Mesendoderm (in vitro differentiated cells): ENCODE measurements around the gene ABHD6.

Experiments
- DNase-seq: peaks from one replicate; pipeline ENCODE4 v3.0.0; 2013
- H2AK5ac ChIP-seq: 2 replicates; pipeline ENCODE4 v1.6.1; 2013; ENCODE audit warnings: low read length, inconsistent platforms
- H2BK120ac ChIP-seq: 2 replicates; pipeline ENCODE4 v1.6.1; 2013; ENCODE audit warnings: low read depth, mild to moderate bottlenecking, low read length, moderate library complexity, mixed read lengths
- H2BK15ac ChIP-seq: replicated peaks from 2 replicates; pipeline ENCODE4 v1.6.1; 2013; ENCODE audit warnings: low read depth, mild to moderate bottlenecking, moderate library complexity
- H2BK5ac ChIP-seq: 2 replicates; pipeline ENCODE4 v1.6.1; 2013; ENCODE audit warnings: low read length, inconsistent platforms
- H3K18ac ChIP-seq: 2 replicates; pipeline ENCODE4 v1.6.1; 2013; ENCODE audit warnings: mild to moderate bottlenecking, low read length, mixed read lengths
- H3K23ac ChIP-seq: one replicate; pipeline ENCODE4 v1.6.1; 2013; ENCODE audit warnings: low read length
- H3K27ac ChIP-seq: 2 replicates; pipeline ENCODE4 v1.5.1; 2013; ENCODE audit warnings: low read depth, mild to moderate bottlenecking, inconsistent platforms, low read length, moderate library complexity
- H3K27me3 ChIP-seq: 2 replicates; pipeline ENCODE4 v1.6.1; 2013; ENCODE audit warnings: low read length, control low read depth, mild to moderate bottlenecking, inconsistent platforms; ENCODE audit not compliant: insufficient read depth, poor library complexity
- H3K36me3 ChIP-seq: 2 replicates; pipeline ENCODE4 v1.6.1; 2013; ENCODE audit warnings: low read length, inconsistent platforms; ENCODE audit not compliant: control insufficient read depth, insufficient read depth
- H3K4ac ChIP-seq: one replicate; pipeline ENCODE4 v1.6.1; 2013; ENCODE audit warnings: low read depth, mild to moderate bottlenecking, low read length, moderate library complexity
- H3K4me1 ChIP-seq: 2 replicates; pipeline ENCODE4 v1.6.1; 2013; ENCODE audit warnings: low read depth, low read length, inconsistent platforms; ENCODE audit not compliant: control insufficient read depth
- H3K4me2 ChIP-seq: 2 replicates; pipeline ENCODE4 v1.6.1; 2013; ENCODE audit warnings: low read length
- H3K4me3 ChIP-seq: 2 replicates; pipeline ENCODE4 v1.5.1; 2013; ENCODE audit warnings: mild to moderate bottlenecking, low read length
- H3K56ac ChIP-seq: one replicate; pipeline ENCODE4 v1.6.1; 2013; ENCODE audit warnings: low read length
- H3K79me1 ChIP-seq: 2 replicates; pipeline ENCODE4 v1.6.1; 2013; ENCODE audit warnings: low read length, inconsistent platforms
- H3K79me2 ChIP-seq: 2 replicates; pipeline ENCODE4 v1.6.1; 2013; ENCODE audit warnings: mild to moderate bottlenecking, low read length; ENCODE audit not compliant: control insufficient read depth, insufficient read depth
- H3K9ac ChIP-seq: 2 replicates; pipeline ENCODE4 v1.6.1; 2013; ENCODE audit warnings: low read length, inconsistent platforms
- H4K5ac ChIP-seq: one replicate; pipeline ENCODE4 v1.6.1; 2013; ENCODE audit warnings: low read length
- H4K8ac ChIP-seq: one replicate; pipeline ENCODE4 v1.6.1; 2013; ENCODE audit warnings: low read depth, mild to moderate bottlenecking, control low read depth, low read length, moderate library complexity
- WGBS: extraction: QIAGEN DNeasy Blood & Tissue Kit; methylation state at CpG from one replicate; pipeline ENCODE4 v1.1.7; 2013; ENCODE audit warnings: low lambda C conversion rate, missing lambda C conversion rate; ENCODE audit not compliant: insufficient coverage; ENCODE audit errors: extremely low coverage; 5-methylcytosine and 5-hydroxymethylcytosine counted together

The ABHD6 gene

DNA sequence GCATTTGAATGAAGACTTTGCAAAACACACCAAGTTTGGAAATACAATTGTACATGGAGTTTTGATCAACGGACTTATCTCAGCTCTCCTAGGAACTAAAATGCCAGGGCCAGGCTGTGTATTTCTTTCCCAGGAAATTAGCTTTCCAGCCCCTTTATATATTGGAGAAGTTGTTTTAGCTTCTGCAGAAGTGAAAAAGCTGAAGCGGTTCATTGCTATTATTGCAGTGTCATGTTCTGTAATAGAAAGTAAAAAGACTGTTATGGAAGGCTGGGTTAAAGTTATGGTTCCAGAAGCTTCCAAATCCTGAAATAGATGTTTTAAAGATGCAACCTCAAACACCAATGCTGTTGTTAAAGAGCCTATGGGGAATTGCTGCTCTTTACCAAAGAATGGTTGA lies 80.2 kb downstream of the ABHD6 start:
- Histone ChIP-seq H3K27me3 (no peaks in the 10 kb centered on the region), H3K56ac (no peak overlapping the region), H2BK15ac (no peak overlapping the region), H3K79me2 (no peaks in the 10 kb centered on the region), H3K18ac (no peak overlapping the region), H4K5ac (no peak overlapping the region), H3K4me2 (no peak overlapping the region), H2AK5ac (no peak overlapping the region), H3K9ac (no peak overlapping the region), H3K23ac (no peak overlapping the region), H3K4ac (no peak overlapping the region), H4K8ac (no peak overlapping the region), H2BK5ac (no peak overlapping the region), H3K4me3 (no peak overlapping the region), H2BK120ac (no peak overlapping the region), H3K36me3 (peaks cover 8% of the 10 kb centered on the region), H3K27ac (no peak overlapping the region), H3K4me1 (no peaks in the 10 kb centered on the region), H3K79me1 (no peaks in the 10 kb centered on the region)
- DNase-seq: no peak
- WGBS: no CpG with 5 or more reads among the region's 2 CpGs

DNA sequence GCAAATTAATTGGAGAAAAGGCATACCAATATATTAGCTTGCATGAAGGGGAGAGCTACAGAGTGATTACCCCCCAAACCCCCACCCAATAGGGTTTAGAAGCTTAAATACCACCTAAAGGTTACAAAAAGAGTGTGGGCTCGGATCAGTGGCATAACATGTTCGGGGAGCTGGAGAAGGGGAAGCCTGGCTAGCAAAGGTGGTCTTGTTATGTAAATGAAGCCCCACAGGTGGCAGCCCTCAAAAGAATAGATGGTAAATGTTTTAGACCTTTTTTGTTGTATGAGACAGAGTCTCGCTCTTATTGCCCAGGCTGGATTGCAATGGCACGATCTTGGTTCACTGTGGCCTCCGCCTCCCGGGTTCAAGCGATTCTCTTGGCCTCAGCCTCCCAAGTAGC lies 84.2 kb downstream of the ABHD6 start:
- Histone ChIP-seq H3K9ac (no peak overlapping the region), H2AK5ac (no peak overlapping the region), H2BK5ac (no peak overlapping the region)

DNA sequence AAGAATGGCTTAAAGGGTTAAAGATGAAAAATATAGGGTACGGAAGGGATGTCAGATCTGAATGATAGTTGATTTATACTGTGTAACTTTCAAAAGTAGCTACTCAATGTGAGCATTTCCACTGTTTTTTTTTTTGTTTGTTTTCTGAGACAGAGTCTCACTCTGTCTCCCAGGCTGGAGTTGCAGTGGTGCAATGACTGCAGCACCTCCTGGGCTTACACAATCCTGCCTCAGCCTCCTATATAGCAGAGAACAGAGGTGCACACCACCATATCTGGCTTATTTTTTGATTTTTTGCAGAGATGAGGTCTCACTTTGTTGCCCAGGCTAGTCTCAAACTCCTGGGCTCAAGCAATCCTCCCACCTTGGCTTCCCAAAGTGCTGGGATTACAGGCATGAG lies 85.2 kb downstream of the ABHD6 start:
- no peak overlapping the region for H4K5ac ChIP-seq
- no peak overlapping the region for H3K9ac ChIP-seq
- H3K36me3 ChIP-seq: peaks cover 1% of the 10 kb centered on the region
- no peaks in the 10 kb centered on the region for H3K4me1 ChIP-seq
- no peaks in the 10 kb centered on the region for H3K27me3 ChIP-seq
- no peak overlapping the region for H3K23ac ChIP-seq
- H3K56ac ChIP-seq: no peak overlapping the region
- no peak overlapping the region for H3K4me2 ChIP-seq
- no peak overlapping the region for H3K27ac ChIP-seq
- WGBS: no CpG with 5 or more reads among the region's 1 CpG
- no peak for DNase-seq
- H2BK5ac ChIP-seq: no peak overlapping the region
- no peak overlapping the region for H3K4ac ChIP-seq
- H2BK120ac ChIP-seq: no peak overlapping the region
- no peak overlapping the region for H4K8ac ChIP-seq
- no peak overlapping the region for H2AK5ac ChIP-seq
- no peak overlapping the region for H2BK15ac ChIP-seq
- no peak overlapping the region for H3K18ac ChIP-seq
- no peak overlapping the region for H3K4me3 ChIP-seq
- no peaks in the 10 kb centered on the region for H3K79me2 ChIP-seq
- no peaks in the 10 kb centered on the region for H3K79me1 ChIP-seq

More for the DNA sequence above, 84.2 kb downstream of the ABHD6 start:
- no peaks in the 10 kb centered on the region for H3K4me1 ChIP-seq
- no peak overlapping the region for H2BK120ac ChIP-seq
- H3K79me1 ChIP-seq: no peaks in the 10 kb centered on the region
- no peak overlapping the region for H3K23ac ChIP-seq
- H3K4ac ChIP-seq: no peak overlapping the region
- no peak overlapping the region for H3K56ac ChIP-seq
- no peak overlapping the region for H3K4me2 ChIP-seq
- H3K27ac ChIP-seq: no peak overlapping the region
- no peak overlapping the region for H2BK15ac ChIP-seq
- H4K8ac ChIP-seq: no peak overlapping the region
- DNase-seq: no peak
- no CpG with 5 or more reads among the region's 7 CpGs for WGBS
- H3K4me3 ChIP-seq: no peak overlapping the region
- H3K27me3 ChIP-seq: no peaks in the 10 kb centered on the region
- no peak overlapping the region for H4K5ac ChIP-seq
- no peak overlapping the region for H3K18ac ChIP-seq
- H3K79me2 ChIP-seq: no peaks in the 10 kb centered on the region
- H3K36me3 ChIP-seq: peaks cover 4% of the 10 kb centered on the region

DNA sequence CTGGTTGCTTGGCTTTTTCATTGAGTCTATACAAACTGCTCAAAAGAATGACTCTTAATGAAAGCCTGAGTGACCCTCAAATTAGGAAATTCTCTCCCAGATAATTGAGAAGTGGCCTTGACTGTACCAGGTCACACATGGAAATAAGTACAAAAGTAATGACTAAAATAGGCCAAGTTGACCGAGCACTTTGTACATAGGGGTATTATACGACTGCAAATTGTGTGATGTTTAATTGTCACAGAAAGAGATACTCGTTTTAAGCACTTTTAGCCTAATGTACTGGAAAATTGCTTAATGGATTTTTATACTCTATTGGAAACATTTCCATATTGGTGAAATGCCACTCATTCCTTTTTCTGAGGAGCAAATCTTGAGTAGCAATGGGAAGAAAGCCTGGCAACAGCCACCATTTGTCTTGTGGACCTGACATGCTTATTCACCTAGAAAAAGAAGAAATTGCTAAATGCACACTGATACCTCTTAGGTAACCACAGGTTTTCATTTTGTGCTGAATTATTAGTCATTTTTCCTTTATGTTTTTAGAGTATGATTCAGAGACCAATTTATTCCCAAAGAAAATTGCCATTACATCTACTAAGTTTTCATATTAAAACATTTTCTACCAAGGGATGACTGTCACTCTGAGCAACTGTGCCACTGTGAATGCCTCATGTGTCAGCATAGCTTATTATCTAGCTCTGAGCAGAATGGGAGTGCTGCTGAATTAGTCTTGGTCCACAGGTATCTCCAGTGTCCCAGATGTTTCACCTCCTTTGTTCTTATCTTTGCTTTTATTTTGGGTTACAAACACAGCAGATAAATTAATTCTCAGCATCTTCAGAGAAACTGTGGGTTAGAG lies 86.2 kb downstream of the ABHD6 start:
- Histone ChIP-seq H4K5ac (no peak overlapping the region), H3K79me1 (no peaks in the 10 kb centered on the region), H3K56ac (no peak overlapping the region), H2BK120ac (no peak overlapping the region), H4K8ac (no peak overlapping the region), H2BK5ac (no peak overlapping the region), H2BK15ac (no peak overlapping the region), H3K9ac (no peak overlapping the region), H3K4me2 (no peak overlapping the region), H3K27me3 (no peaks in the 10 kb centered on the region), H3K36me3 (peaks cover 1% of the 10 kb centered on the region), H3K4me1 (no peaks in the 10 kb centered on the region), H2AK5ac (no peak overlapping the region), H3K18ac (no peak overlapping the region), H3K4ac (no peak overlapping the region), H3K4me3 (no peak overlapping the region), H3K79me2 (no peaks in the 10 kb centered on the region), H3K23ac (no peak overlapping the region), H3K27ac (no peak overlapping the region)
- no CpG with 5 or more reads among the region's 3 CpGs for WGBS
- no peak for DNase-seq

DNA sequence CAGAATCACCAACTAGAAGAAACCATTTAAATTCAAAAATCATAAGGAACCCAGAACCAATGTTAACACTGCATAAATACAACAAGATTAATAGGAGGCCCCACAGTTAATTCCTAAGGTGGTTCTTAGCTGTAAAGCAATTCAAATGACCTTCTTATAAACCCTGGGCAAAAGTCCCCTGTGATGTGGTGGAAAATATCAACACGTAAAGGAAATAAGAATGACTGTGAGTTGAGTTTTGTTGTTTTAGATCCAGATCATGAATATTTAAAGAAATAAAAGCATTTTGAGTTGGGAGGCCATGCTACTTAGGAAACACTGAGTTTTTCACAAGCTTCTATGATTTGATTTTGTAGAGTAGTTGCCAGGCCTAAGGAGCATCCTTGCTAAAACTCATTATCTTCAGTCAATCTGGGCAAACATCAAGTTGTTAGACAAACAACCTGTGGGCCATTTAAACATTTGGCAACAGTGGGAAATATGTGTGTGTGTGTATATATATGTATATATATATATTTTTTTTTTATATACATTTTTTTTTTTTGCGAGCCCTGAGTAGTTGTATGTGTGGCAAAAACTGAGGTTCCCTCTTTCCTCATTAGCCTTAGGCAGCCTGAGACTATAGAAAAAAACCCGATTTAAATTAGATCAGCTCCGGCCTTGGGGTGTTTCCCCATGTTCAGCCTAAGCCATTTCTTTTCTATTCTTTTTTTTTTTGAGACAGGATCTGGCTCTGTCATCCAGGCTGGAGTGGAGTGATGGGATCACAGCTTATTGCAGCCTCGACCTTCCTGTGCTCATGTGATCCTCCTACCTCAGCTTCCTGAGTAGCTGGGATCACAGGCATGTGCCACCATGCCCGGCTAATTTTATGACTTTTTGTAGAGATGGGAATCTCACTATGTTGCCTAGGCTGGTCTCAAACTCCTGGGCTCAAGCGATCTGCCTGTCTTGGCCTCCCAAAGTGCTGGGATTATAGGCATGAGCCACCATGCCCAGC lies 87.1 kb downstream of the ABHD6 start:
- Histone ChIP-seq H3K18ac (no peak overlapping the region), H3K27ac (no peak overlapping the region), H3K79me1 (no peaks in the 10 kb centered on the region), H3K4me3 (no peak overlapping the region), H3K27me3 (no peaks in the 10 kb centered on the region), H3K9ac (no peak overlapping the region), H4K5ac (no peak overlapping the region), H3K36me3 (no peaks in the 10 kb centered on the region), H2BK15ac (no peak overlapping the region), H3K4me1 (no peaks in the 10 kb centered on the region), H3K4me2 (no peak overlapping the region), H3K4ac (no peak overlapping the region), H4K8ac (no peak overlapping the region), H3K56ac (no peak overlapping the region), H2BK120ac (no peak overlapping the region), H2AK5ac (no peak overlapping the region), H3K23ac (no peak overlapping the region), H2BK5ac (no peak overlapping the region), H3K79me2 (no peaks in the 10 kb centered on the region)
- no CpG with 5 or more reads among the region's 7 CpGs for WGBS
- DNase-seq: no peak
